ENCODE results near the gene CTSD. TPM values are rescaled to one million over a fixed set of nuclear protein-coding genes. Genes with fewer than 3 reads are reported as not detected.

The CTSD gene
- total and polyA plus RNA-seq, 2 of the 4 experiments (the other 2 are of a cell fraction), result 39.8 to 166 TPM

- Histone ChIP-seq H2AK5ac (ENCODE audit: low read depth, low read length) (peak overlapping the region; percentile 44; the same call in 1 of the 2 replicates), H4K5ac (ENCODE audit: low read depth, low read length) (no peak overlapping the region), H3K14ac (replicated peaks; ENCODE audit: low read depth, low read length) (peak overlapping the region; percentile 46), H2AK9ac (replicated peaks; ENCODE audit: low read depth, low read length, poor library complexity) (no peak overlapping the region), H4K8ac (ENCODE audit: low read depth in 2 of 2, low read length in 2 of 2) (peak overlapping the region; percentile 33 to 87; a peak in 2 of 4 replicates), H3K27ac (ENCODE audit: insufficient read depth, low read length) (peak overlapping the region; percentile 88; the same call in 1 of the 2 replicates), H2BK5ac (ENCODE audit: low read depth, low read length, poor library complexity, severe bottlenecking) (peak overlapping the region; percentile 21), H3K36me3 (ENCODE audit: control insufficient read depth, insufficient read depth, low read length) (no peaks in the 10 kb centered on the region), H3K9ac (ENCODE audit: low read depth, low read length) (0 out of 2 replicates have a peak overlapping the region, but pooled peaks have one; percentile 4), H3K23ac (ENCODE audit: low read depth, low read length) (no peak overlapping the region), H3K4me1 (ENCODE audit: control insufficient read depth, insufficient read depth, low read length) (peaks cover 14% of the 10 kb centered on the region), H3K9me3 (ENCODE audit: control insufficient read depth, insufficient read depth, low read length) (peaks cover 5% of the 10 kb centered on the region), H4K20me1 (ENCODE audit: insufficient read depth, low read length) (no peaks in the 10 kb centered on the region), H4K91ac (ENCODE audit: insufficient read depth, low read depth, low read length) (peak overlapping the region; percentile 73), H2BK20ac (ENCODE audit: low read depth, low read length) (peak overlapping the region; percentile 90), H3K18ac (ENCODE audit: low read depth, low read length) (peak overlapping the region; percentile 27; the same call in 1 of the 2 replicates), H3K27me3 (ENCODE audit: control insufficient read depth, insufficient read depth, low read length) (no peaks in the 10 kb centered on the region; the same call in 1 of the 2 replicates), H2BK15ac (ENCODE audit: low read depth, low read length) (peak overlapping the region; percentile 29; the same call in 2 of the 3 replicates), H3K4ac (ENCODE audit: low read depth, low read length) (peak overlapping the region; percentile 91), H3K9me1 (ENCODE audit: insufficient read depth, low read length) (peaks cover 8% of the 10 kb centered on the region), H3K79me1 (ENCODE audit: low read depth in 1 of 2, low read length in 2 of 2) (no peaks in the 10 kb centered on the region), H3K4me2 (ENCODE audit: low read depth, low read length) (no peak overlapping the region), H2BK120ac (ENCODE audit: low read depth, low read length) (peak overlapping the region; percentile 95), H3K56ac (ENCODE audit: extremely low read depth, insufficient read depth, low read length) (no peak overlapping the region), H3K4me3 (ENCODE audit: insufficient read depth, low read depth, low read length) (no peak overlapping the region), H2AFZ (replicated peaks; ENCODE audit: low read length, poor library complexity) (peak overlapping the region; percentile 24)
- in situ Hi-C loops (cut with MboI; ENCODE audit: low sequenced_read_pairs), result no loop called here
- no peak for DNase-seq
- no TSS peak for BruUV-seq (replicated peaks)
- no peak for TF ChIP-seq SMC3 (IDR thresholded peaks at IDR 0.05; ENCODE audit: low read depth, low read length)
- TF ChIP-seq NFE2L2 (IDR thresholded peaks at IDR 0.05; ENCODE audit: low read depth, low read length), result no peak
- ChIA-PET CTCF (no interaction called here), POLR2A (ENCODE audit: unreplicated experiment) (no interaction called here)
- 94% methylated on average over 6 of the region's 18 CpGs; no CpG with 5 or more reads in 1 of the 2 experiments for WGBS, 2 experiments (ENCODE audit: extremely low coverage in 2 of 2, insufficient read length in 1 of 2)
- intact Hi-C loops (cut with micrococcal nuclease), result no loop called here
- ATAC-seq (ENCODE audit: low read depth), result no peak
- dilution Hi-C loops (cut with HindIII; ENCODE audit: low sequenced_read_pairs, unreplicated experiment), result no loop called here
Observed at GRCh38 chr11:1771273-1771672, 7.5 kb upstream of the CTSD start.

Data from IMR-90 (cell line).